Spleen (tissue), 7 donors: ENCODE measurements around the gene TMEM108.

ENCODE experiments used
- POLR2A ChIP-seq, 3 donors: fragments of 450-650 bp; IDR thresholded peaks; one replicate each; pipeline ENCODE4 v1.5.1; 2017; ENCODE audit warnings: antibody characterized with exemption in 3 of 3, mild to moderate bottlenecking in 1 of 3
- POLR2AphosphoS5 ChIP-seq, 3 donors: sonication (generic); formaldehyde crosslinking; IDR thresholded peaks; one replicate each; pipeline ENCODE4 v1.5.1; 2017; ENCODE audit warnings: antibody characterized with exemption in 3 of 3
- TF ChIP-seq, protein P1 (sequence below), 11 experiments: fragments of 200-600 bp in 7 of 11; fragments of 450-650 bp in 4 of 11; sonication (generic) in 4 of 11; IDR thresholded peaks in 8 of 11; conservative IDR thresholded peaks in 3 of 11; 1 replicate in 7 of 11; 2 replicates in 4 of 11; pipeline versions ENCODE4 v1.4.0 to v1.8.0; 2016 to 2021; ENCODE audit warnings: antibody characterized with exemption in 11 of 11, inconsistent platforms in 4 of 11, mild to moderate bottlenecking in 1 of 11
- donor health status: DM: no; HTN: no; CAD: no; lungs with moderate emphysema.
- donor health status: DM: no; HTN: no; CAD: no.
- donor health status: DM: no; HTN: no; CAD: no.

- TF ChIP-seq, protein P1, sequence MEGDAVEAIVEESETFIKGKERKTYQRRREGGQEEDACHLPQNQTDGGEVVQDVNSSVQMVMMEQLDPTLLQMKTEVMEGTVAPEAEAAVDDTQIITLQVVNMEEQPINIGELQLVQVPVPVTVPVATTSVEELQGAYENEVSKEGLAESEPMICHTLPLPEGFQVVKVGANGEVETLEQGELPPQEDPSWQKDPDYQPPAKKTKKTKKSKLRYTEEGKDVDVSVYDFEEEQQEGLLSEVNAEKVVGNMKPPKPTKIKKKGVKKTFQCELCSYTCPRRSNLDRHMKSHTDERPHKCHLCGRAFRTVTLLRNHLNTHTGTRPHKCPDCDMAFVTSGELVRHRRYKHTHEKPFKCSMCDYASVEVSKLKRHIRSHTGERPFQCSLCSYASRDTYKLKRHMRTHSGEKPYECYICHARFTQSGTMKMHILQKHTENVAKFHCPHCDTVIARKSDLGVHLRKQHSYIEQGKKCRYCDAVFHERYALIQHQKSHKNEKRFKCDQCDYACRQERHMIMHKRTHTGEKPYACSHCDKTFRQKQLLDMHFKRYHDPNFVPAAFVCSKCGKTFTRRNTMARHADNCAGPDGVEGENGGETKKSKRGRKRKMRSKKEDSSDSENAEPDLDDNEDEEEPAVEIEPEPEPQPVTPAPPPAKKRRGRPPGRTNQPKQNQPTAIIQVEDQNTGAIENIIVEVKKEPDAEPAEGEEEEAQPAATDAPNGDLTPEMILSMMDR (IDR thresholded peaks at IDR 0.05 in 8 of 11, conservative IDR thresholded peaks at IDR 0.05 in 3 of 11), result no peak
- no peak for TF ChIP-seq POLR2A (IDR thresholded peaks at IDR 0.05)
- TF ChIP-seq POLR2AphosphoS5 (IDR thresholded peaks at IDR 0.05), result no peak
Measured at GRCh38 chr3:133254151-133254550, 216.0 kb downstream of the TMEM108 start.
